SJCRH30 (cell line): ENCODE data around the gene TPSD1. TPM values are rescaled to one million over a fixed set of nuclear protein-coding genes. Genes with fewer than 3 reads are reported as not detected.
"Not testable (repeated sequence)": the region's sequence is repeated elsewhere in the genome, so short reads cannot be mapped to it uniquely, and the experiment has no call there.

Experiments used
- DNase-seq, 2 experiments: peaks; one replicate each; pipeline ENCODE4 v3.0.0-alpha.2; 2015 to 2020
- H3K27ac ChIP-seq: fragments of 250-450 bp; sonication (Bioruptor Pico); 2 replicates; pipeline ENCODE4 v1.5.1; 2020; ENCODE audit warnings: mild to moderate bottlenecking, moderate library complexity
- H3K27me3 ChIP-seq: fragments of 250-450 bp; sonication (Bioruptor Pico); 2 replicates; pipeline ENCODE4 v1.5.1; 2020; ENCODE audit warnings: mild to moderate bottlenecking, moderate library complexity
- H3K36me3 ChIP-seq: fragments of 250-450 bp; sonication (Bioruptor Pico); 2 replicates; pipeline ENCODE4 v1.5.1; 2020; ENCODE audit warnings: mild to moderate bottlenecking, moderate library complexity
- H3K4me1 ChIP-seq: fragments of 250-450 bp; sonication (Bioruptor Pico); 2 replicates; pipeline ENCODE4 v1.5.1; 2020; ENCODE audit warnings: mild to moderate bottlenecking, moderate library complexity
- H3K4me3 ChIP-seq: fragments of 250-450 bp; sonication (Bioruptor Pico); 2 replicates; pipeline ENCODE4 v1.5.1; 2020; ENCODE audit warnings: mild to moderate bottlenecking, moderate library complexity
- H3K9me3 ChIP-seq: fragments of 250-450 bp; sonication (Bioruptor Pico); replicated peaks from 2 replicates; pipeline ENCODE4 v1.5.1; 2020; ENCODE audit warnings: mild to moderate bottlenecking, moderate library complexity
- total RNA-seq: library from RNA; depleted of rRNA; stranded (reverse); fragments of >200 nt; shearing (Covaris generic); gene quantifications from 2 replicates; pipeline ENCODE4 v1.2.3, GENCODE V29; 2014

Gene TPSD1
- total RNA-seq, 1 experiment from 2014 or later = not detected

GRCh38 chr16:1260101-1260680, 4.3 kb downstream of the TPSD1 start:
- no peak overlapping the region for H3K4me3 ChIP-seq
- no peaks in the 10 kb centered on the region for H3K9me3 ChIP-seq
- no peaks in the 10 kb centered on the region for H3K36me3 ChIP-seq
- H3K27ac ChIP-seq = no peak overlapping the region
- peaks cover 5% of the 10 kb centered on the region; the same call in 1 of the 2 replicates for H3K4me1 ChIP-seq
- DNase-seq = no peak
- H3K27me3 ChIP-seq = peaks cover 42% of the 10 kb centered on the region

GRCh38 chr16:1261131-1261892, 5.4 kb downstream of the TPSD1 start:
- Histone ChIP-seq H3K36me3 (no peaks in the 10 kb centered on the region), H3K27ac (no peak overlapping the region), H3K9me3 (no peaks in the 10 kb centered on the region), H3K4me1 (peaks cover 5% of the 10 kb centered on the region; the same call in 1 of the 2 replicates), H3K27me3 (peaks cover 42% of the 10 kb centered on the region), H3K4me3 (no peak overlapping the region)
- DNase-seq = peak in 1 of 2 experiments; percentile 29

- no peak for DNase-seq
- H3K4me3 ChIP-seq = no peak overlapping the region
- no peak overlapping the region for H3K27ac ChIP-seq
- H3K36me3 ChIP-seq = no peaks in the 10 kb centered on the region
- H3K4me1 ChIP-seq = peaks cover 5% of the 10 kb centered on the region; the same call in 1 of the 2 replicates
- peaks cover 42% of the 10 kb centered on the region for H3K27me3 ChIP-seq
- H3K9me3 ChIP-seq = no peaks in the 10 kb centered on the region
Observed at GRCh38 chr16:1262210-1262845, 6.5 kb downstream of the TPSD1 start.

GRCh38 chr16:1262846-1263221, 7.0 kb downstream of the TPSD1 start:
- no peaks in the 10 kb centered on the region for H3K36me3 ChIP-seq
- peaks cover 42% of the 10 kb centered on the region for H3K27me3 ChIP-seq
- H3K4me1 ChIP-seq = peaks cover 5% of the 10 kb centered on the region; the same call in 1 of the 2 replicates
- H3K9me3 ChIP-seq = no peaks in the 10 kb centered on the region
- no peak overlapping the region for H3K4me3 ChIP-seq
- H3K27ac ChIP-seq = no peak overlapping the region
- no peak for DNase-seq

GRCh38 chr16:1263591-1264344, 7.9 kb downstream of the TPSD1 start:
- Histone ChIP-seq H3K27ac (no peak overlapping the region), H3K4me1 (peaks cover 5% of the 10 kb centered on the region; the same call in 1 of the 2 replicates), H3K4me3 (no peak overlapping the region), H3K27me3 (peaks cover 42% of the 10 kb centered on the region), H3K9me3 (no peaks in the 10 kb centered on the region), H3K36me3 (no peaks in the 10 kb centered on the region)
- DNase-seq = peak; percentile 54 to 62

- Histone ChIP-seq H3K27ac (no peak overlapping the region), H3K4me1 (peaks cover 5% of the 10 kb centered on the region; the same call in 1 of the 2 replicates), H3K27me3 (peaks cover 34% of the 10 kb centered on the region), H3K9me3 (no peaks in the 10 kb centered on the region), H3K36me3 (no peaks in the 10 kb centered on the region), H3K4me3 (no peak overlapping the region)
- no peak for DNase-seq
Observed at GRCh38 chr16:1264345-1265089, 8.6 kb downstream of the TPSD1 start.

GRCh38 chr16:1265090-1265630, 9.3 kb downstream of the TPSD1 start:
- Histone ChIP-seq H3K4me1 (peaks cover 5% of the 10 kb centered on the region; the same call in 1 of the 2 replicates), H3K9me3 (no peaks in the 10 kb centered on the region), H3K27me3 (peaks cover 32% of the 10 kb centered on the region), H3K36me3 (no peaks in the 10 kb centered on the region), H3K27ac (no peak overlapping the region), H3K4me3 (no peak overlapping the region)
- DNase-seq = no peak

- H3K27me3 ChIP-seq = peaks cover 33% of the 10 kb centered on the region
- H3K27ac ChIP-seq = no peak overlapping the region
Observed at GRCh38 chr16:1265826-1266225, 10.0 kb downstream of the TPSD1 start.

GRCh38 chr16:1269418-1269817, 13.5 kb downstream of the TPSD1 start:
- not testable (repeated sequence) for DNase-seq, H3K4me1 ChIP-seq
- H3K27me3 ChIP-seq = peaks cover 12% of the 10 kb centered on the region; the same call in 1 of the 2 replicates

More at GRCh38 chr16:1265826-1266225, 10.0 kb downstream of the TPSD1 start:
- no peaks in the 10 kb centered on the region for H3K36me3 ChIP-seq
- DNase-seq = no peak
- no peak overlapping the region for H3K4me3 ChIP-seq
- H3K4me1 ChIP-seq = peaks cover 5% of the 10 kb centered on the region; the same call in 1 of the 2 replicates
- no peaks in the 10 kb centered on the region for H3K9me3 ChIP-seq

GRCh38 chr16:1271380-1271723, 15.5 kb downstream of the TPSD1 start:
- Histone ChIP-seq H3K27me3 (peaks cover 22% of the 10 kb centered on the region), H3K4me3 (no peak overlapping the region), H3K9me3 (no peaks in the 10 kb centered on the region), H3K27ac (no peak overlapping the region), H3K36me3 (no peaks in the 10 kb centered on the region), H3K4me1 (peaks cover 14% of the 10 kb centered on the region)
- no peak for DNase-seq

More at GRCh38 chr16:1269418-1269817, 13.5 kb downstream of the TPSD1 start:
- H3K4me3 ChIP-seq, H3K36me3 ChIP-seq, H3K27ac ChIP-seq, H3K9me3 ChIP-seq: not testable (repeated sequence)

GRCh38 chr16:1271724-1272413, 16.0 kb downstream of the TPSD1 start:
- H3K4me1 ChIP-seq = peaks cover 15% of the 10 kb centered on the region
- not testable (repeated sequence) for H3K36me3 ChIP-seq, H3K4me3 ChIP-seq, H3K27ac ChIP-seq, H3K9me3 ChIP-seq
- DNase-seq = peak; percentile 86 to 91
- peaks cover 24% of the 10 kb centered on the region for H3K27me3 ChIP-seq

- no peak for DNase-seq
- peaks cover 15% of the 10 kb centered on the region for H3K4me1 ChIP-seq
- no peak overlapping the region for H3K27ac ChIP-seq
- H3K9me3 ChIP-seq = no peaks in the 10 kb centered on the region
- no peaks in the 10 kb centered on the region for H3K36me3 ChIP-seq
- H3K4me3 ChIP-seq = no peak overlapping the region
- peaks cover 32% of the 10 kb centered on the region for H3K27me3 ChIP-seq
Observed at GRCh38 chr16:1272453-1273198, 16.8 kb downstream of the TPSD1 start.

GRCh38 chr16:1273816-1274215, 17.9 kb downstream of the TPSD1 start:
- H3K36me3 ChIP-seq = no peaks in the 10 kb centered on the region
- H3K27me3 ChIP-seq = peaks cover 41% of the 10 kb centered on the region
- peak in 1 of 2 experiments; percentile 2 for DNase-seq
- no peak overlapping the region for H3K4me3 ChIP-seq
- H3K27ac ChIP-seq = no peak overlapping the region
- peaks cover 24% of the 10 kb centered on the region for H3K4me1 ChIP-seq
- H3K9me3 ChIP-seq = no peaks in the 10 kb centered on the region
